Loucy (cell line): ENCODE measurements around the gene RAB31.

ENCODE experiments used
- H2AFZ ChIP-seq: fragments of 200-600 bp; sonication (generic); 2 replicates; pipeline ENCODE4 v1.6.0; 2016; ENCODE audit warnings: antibody characterized with exemption, mild to moderate bottlenecking, low read length, moderate library complexity
- H3F3A ChIP-seq: fragments of 200-600 bp; 2 replicates; pipeline ENCODE4 v1.6.0; 2016; ENCODE audit warnings: antibody characterized with exemption, low read depth, mild to moderate bottlenecking
- H3K27me3 ChIP-seq: fragments of 200-600 bp; sonication (generic); 2 replicates; pipeline ENCODE4 v1.6.1; 2014; ENCODE audit warnings: low read length, mild to moderate bottlenecking; ENCODE audit not compliant: insufficient read depth, poor library complexity, severe bottlenecking
- H3K36me3 ChIP-seq: fragments of 200-600 bp; sonication (generic); 2 replicates; pipeline ENCODE4 v1.6.1; 2016; ENCODE audit warnings: low read length; ENCODE audit not compliant: insufficient read depth
- H3K4me1 ChIP-seq: fragments of 200-600 bp; sonication (generic); 2 replicates; pipeline ENCODE4 v1.5.1; 2014; ENCODE audit warnings: low read length, mild to moderate bottlenecking; ENCODE audit not compliant: insufficient read depth, poor library complexity, severe bottlenecking
- H3K4me2 ChIP-seq: fragments of 200-600 bp; sonication (generic); 2 replicates; pipeline ENCODE4 v1.6.0; 2014; ENCODE audit warnings: antibody characterized with exemption, low read length, low read depth, mild to moderate bottlenecking; ENCODE audit not compliant: poor library complexity, severe bottlenecking
- H3K4me3 ChIP-seq: fragments of 200-600 bp; sonication (generic); 2 replicates; pipeline ENCODE4 v1.5.1; 2014; ENCODE audit warnings: low read length, mild to moderate bottlenecking, mixed read lengths; ENCODE audit not compliant: poor library complexity, severe bottlenecking
- H3K79me2 ChIP-seq: fragments of 200-600 bp; sonication (generic); 2 replicates; pipeline ENCODE4 v1.6.1; 2014; ENCODE audit warnings: low read length; ENCODE audit not compliant: insufficient read depth
- H3K9ac ChIP-seq: fragments of 200-600 bp; sonication (generic); 2 replicates; pipeline ENCODE4 v1.6.0; 2014; ENCODE audit warnings: mild to moderate bottlenecking, low read depth, low read length, moderate library complexity; ENCODE audit not compliant: poor library complexity, severe bottlenecking
- H3K9me2 ChIP-seq: fragments of 200-600 bp; sonication (generic); replicated peaks from 2 replicates; pipeline ENCODE4 v1.6.1; 2016; ENCODE audit warnings: low read depth, low read length, mixed read lengths
- H3K9me3 ChIP-seq: fragments of 200-600 bp; sonication (generic); 2 replicates; pipeline ENCODE4 v1.6.1; 2014; ENCODE audit warnings: mild to moderate bottlenecking, antibody characterized with exemption, low read length, low read depth; ENCODE audit not compliant: insufficient read depth
- H4K20me1 ChIP-seq: fragments of 200-600 bp; sonication (generic); 2 replicates; pipeline ENCODE4 v1.6.0; 2014; ENCODE audit warnings: antibody characterized with exemption, low read length, mild to moderate bottlenecking; ENCODE audit not compliant: insufficient read depth, poor library complexity, severe bottlenecking
- CTCF ChIP-seq: fragments of 200-600 bp; sonication (generic); conservative IDR thresholded peaks from 2 replicates; pipeline ENCODE4 v1.5.1; 2014; ENCODE audit warnings: mild to moderate bottlenecking, antibody characterized with exemption, low read length
- EZH2phosphoT487 ChIP-seq: fragments of 200-600 bp; IDR thresholded peaks from 2 replicates; pipeline ENCODE4 v1.6.1; 2018; ENCODE audit warnings: antibody characterized with exemption, mild to moderate bottlenecking, moderate library complexity, borderline replicate concordance

The RAB31 gene

GRCh38 chr18:9694952-9695495, 13.1 kb upstream of the RAB31 start:
- Histone ChIP-seq H3K9ac (no peak overlapping the region), H3K4me3 (no peak overlapping the region), H3F3A (no peaks in the 10 kb centered on the region), H3K9me3 (no peaks in the 10 kb centered on the region), H3K4me1 (no peaks in the 10 kb centered on the region), H3K36me3 (no peaks in the 10 kb centered on the region), H3K79me2 (no peaks in the 10 kb centered on the region), H4K20me1 (no peaks in the 10 kb centered on the region), H3K27me3 (no peaks in the 10 kb centered on the region), H3K9me2 (no peaks in the 10 kb centered on the region), H3K4me2 (no peak overlapping the region), H2AFZ (no peak overlapping the region)
- TF ChIP-seq EZH2phosphoT487 (no peak), CTCF (no peak)

GRCh38 chr18:9695605-9696004, 12.5 kb upstream of the RAB31 start:
- H3K4me1 ChIP-seq = no peaks in the 10 kb centered on the region
- TF ChIP-seq CTCF = no peak
- TF ChIP-seq EZH2phosphoT487 = no peak
- H3K4me2 ChIP-seq = no peak overlapping the region

GRCh38 chr18:9696112-9696511, 12.0 kb upstream of the RAB31 start:
- Histone ChIP-seq H2AFZ (0 out of 2 replicates have a peak overlapping the region, but pooled peaks have one; percentile 6), H3K4me2 (no peak overlapping the region), H3K36me3 (no peaks in the 10 kb centered on the region), H3K79me2 (no peaks in the 10 kb centered on the region), H4K20me1 (no peaks in the 10 kb centered on the region), H3K4me3 (no peak overlapping the region), H3K4me1 (no peaks in the 10 kb centered on the region), H3K9me2 (no peaks in the 10 kb centered on the region), H3K9ac (no peak overlapping the region), H3K27me3 (no peaks in the 10 kb centered on the region), H3K9me3 (no peaks in the 10 kb centered on the region), H3F3A (no peaks in the 10 kb centered on the region)
- TF ChIP-seq CTCF = no peak

More at GRCh38 chr18:9695605-9696004, 12.5 kb upstream of the RAB31 start:
- Histone ChIP-seq H3K9me3 (no peaks in the 10 kb centered on the region), H4K20me1 (no peaks in the 10 kb centered on the region), H3K4me3 (no peak overlapping the region), H3K79me2 (no peaks in the 10 kb centered on the region), H2AFZ (0 out of 2 replicates have a peak overlapping the region, but pooled peaks have one; percentile 6), H3F3A (no peaks in the 10 kb centered on the region), H3K9ac (no peak overlapping the region), H3K9me2 (no peaks in the 10 kb centered on the region), H3K36me3 (no peaks in the 10 kb centered on the region), H3K27me3 (no peaks in the 10 kb centered on the region)
